GM19035 (cell line): ENCODE results near the gene RNF223.
"Not testable (repeated sequence)": the region's sequence is repeated elsewhere in the genome, so short reads cannot be mapped to it uniquely, and the experiment has no call there.

Experiments used
- ATAC-seq: cut with Tn5 transposase; IDR thresholded peaks from one replicate; pipeline ENCODE4 v1.9.1; 2021; ENCODE audit not compliant: unreplicated experiment

RNF223 gene

DNA sequence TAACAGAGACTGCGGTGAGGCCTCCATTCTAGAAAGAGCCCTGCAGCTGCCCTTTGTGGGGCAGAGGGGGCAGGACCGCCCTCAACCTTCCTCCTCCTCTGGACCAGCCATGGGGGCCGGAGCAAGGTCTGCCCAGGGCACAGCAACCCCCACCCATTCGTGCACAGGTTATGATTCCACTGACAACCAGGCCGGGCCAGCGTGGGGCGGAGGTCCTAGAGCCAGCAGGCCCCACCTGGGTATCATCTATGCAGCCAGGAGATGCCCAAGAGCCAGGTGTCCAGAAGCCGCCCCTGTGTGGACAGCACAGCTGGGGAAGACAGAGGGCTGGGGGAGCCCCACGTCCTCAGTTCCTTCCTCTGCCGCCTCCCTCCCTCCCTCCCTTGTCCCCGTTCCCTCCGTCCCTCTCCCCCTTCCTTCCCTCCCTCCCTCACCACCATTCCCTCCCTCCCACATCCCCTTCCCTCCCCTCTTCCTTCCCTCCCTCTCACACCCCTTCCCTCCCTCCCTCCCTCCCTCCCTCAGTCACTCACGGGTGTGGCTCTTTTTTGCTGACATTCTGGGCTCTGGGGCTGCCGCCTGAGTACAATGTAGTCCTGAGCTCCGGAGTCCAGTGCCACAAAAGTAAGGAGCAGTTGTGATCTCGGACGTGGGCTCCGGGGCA lies 12.3 kb downstream of the RNF223 start:
- ATAC-seq: no peak

DNA sequence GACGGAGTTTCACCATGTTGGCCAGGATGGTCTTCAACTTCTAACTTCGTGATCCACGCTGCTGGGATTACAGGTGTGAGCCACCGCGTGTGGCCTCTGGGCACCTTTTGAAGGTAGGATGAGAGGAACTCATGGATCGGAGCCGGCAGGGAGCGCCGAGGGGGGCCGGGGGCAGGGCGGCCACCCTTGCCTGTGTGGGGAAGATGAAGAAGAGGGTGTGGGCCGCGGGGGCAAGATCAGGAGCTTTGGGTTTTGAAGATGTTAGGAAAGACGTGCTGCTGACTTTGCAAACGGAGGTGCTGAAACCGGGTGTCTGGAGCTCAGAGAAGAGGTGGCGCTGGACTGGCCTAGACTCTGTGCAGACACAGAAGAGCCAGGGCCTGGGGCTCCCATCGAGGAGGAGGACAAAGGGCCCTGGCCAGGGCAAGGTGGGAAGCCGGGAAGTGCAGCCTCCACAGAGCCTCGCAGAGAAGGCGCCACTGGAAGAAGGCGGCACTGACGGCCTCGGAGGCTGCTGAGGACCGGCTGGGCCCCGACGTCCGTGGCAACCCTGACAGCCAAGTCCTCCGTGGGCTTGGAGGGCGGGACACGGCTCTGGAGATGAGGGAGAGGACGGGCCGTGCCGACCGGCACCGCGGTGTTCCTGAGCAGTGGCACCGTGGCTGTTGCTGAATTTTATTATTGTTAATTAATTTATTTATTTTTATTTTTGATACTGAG lies 13.7 kb downstream of the RNF223 start:
- no peak for ATAC-seq

DNA sequence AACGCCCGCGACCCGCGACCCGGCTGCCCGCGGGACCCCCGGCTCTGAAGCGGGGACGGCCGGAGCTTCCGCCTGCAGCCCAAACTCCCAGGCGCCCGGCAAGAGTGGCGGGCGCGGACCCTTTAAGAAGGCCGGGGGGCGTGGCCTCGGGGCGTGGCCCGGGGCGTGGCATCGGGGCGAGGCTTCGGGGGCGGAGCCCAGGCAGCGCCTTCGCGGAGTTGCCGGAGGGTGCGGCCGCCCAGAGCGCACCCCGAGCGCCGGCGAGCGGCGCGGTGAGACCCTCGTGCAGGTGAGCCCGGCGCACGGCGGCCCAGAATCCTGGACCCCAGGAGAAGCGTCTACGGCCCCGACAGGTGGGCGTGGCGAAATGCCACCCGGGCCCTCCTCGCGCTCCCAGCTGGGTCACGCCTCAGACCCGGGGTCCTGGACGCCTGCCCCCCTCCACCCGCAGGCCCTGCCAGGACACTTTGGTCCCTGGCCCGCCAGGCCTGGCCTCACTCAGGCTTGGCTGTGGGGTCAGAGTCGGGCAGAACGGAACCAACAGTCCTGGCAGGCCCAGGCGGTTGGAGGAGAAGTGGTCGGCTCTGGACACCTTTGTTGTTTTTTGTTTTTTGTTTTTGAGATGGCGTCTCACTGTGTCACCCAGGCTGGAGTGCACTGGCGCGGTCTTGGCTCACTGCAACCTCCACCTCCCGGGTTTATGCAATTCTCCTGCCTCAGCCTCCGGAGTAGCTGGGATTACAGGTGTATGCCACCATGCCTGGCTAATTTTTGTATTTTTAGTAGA lies 14.4 kb downstream of the RNF223 start:
- peak; percentile 73 for ATAC-seq

DNA sequence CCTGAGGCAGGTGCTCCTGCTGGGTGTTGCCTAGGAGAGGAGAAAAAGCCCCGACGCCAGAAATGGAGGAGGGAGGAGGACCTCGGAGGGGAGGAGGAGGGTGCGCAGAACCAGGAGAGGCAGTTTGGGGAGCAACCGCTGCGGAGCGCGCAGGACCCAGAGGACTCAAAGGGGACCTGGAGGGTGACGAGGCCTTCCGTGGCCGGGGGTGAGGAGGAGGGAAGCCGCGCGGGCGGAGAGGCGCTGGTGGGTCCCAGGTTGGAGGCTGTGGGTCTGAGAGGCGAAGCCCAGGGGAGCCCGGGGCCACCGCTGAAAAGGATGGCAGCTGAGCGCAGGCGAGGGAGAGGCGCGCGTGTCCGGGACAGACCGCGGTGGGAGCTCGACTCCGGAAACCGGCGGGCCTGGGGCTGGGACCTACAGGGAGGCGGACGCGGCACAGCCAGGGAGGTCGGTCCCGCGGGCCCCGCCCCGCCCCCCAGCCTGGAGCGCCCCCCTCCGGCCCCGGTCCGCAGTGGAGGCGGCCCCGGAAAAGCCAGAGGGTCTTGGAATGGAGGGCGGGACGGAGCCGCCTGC lies 15.1 kb downstream of the RNF223 start:
- ATAC-seq: peak; percentile 48

DNA sequence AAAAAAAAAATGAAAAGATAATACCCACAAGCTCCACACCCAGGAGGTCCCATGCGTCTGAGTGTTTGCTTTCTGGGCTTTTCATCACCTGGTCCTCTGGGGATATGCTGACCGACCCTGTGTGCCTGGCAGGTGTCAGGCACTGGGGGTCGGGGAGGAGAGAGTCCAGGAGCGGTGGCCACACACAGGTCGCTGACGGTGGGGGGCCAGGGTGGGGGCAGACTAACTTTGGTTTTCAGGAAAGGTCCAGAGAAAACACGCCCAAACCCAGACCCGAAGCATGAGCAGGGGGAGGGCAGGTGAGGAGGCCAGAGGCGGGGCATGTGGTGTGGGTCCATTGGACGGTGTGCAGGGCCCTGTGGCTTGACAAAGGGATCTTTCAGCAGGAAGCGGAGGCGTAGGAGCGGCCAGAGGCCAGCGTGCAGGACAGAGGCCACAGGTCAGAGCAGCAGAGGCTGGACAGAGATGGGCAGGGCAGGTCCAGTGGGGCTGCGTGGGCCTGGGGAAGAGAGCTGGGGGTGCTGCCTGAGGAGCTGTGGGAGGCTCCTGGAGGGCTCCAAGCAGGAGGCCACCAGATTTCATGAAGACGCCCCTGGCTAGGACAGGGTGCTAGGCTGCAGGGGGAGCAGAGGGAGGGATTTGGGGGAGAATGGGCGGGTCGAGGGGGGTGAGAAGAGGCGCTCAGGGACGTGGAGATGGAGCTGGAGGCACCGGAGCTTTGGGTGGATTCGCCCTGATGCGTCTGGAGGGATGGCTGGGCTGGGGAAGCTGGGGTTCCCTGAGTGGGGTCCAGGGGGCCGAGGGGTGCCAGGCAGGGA lies 15.8 kb downstream of the RNF223 start:
- no peak for ATAC-seq

DNA sequence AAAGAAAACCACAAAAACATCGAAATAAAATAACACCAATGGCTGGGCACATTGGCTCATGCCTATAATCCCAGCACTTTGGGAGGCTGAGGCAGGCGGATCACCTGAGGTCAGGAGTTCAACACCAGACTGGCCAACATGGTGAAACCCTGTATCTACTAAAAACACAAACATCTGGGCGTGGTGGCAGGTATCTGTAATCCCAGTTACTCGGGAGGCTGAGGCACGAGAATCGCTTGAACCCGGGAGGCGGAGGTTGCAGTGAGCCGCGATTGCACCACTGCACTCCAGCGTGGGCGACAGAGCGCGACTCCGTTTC lies 16.4 kb downstream of the RNF223 start:
- not testable (repeated sequence) for ATAC-seq

DNA sequence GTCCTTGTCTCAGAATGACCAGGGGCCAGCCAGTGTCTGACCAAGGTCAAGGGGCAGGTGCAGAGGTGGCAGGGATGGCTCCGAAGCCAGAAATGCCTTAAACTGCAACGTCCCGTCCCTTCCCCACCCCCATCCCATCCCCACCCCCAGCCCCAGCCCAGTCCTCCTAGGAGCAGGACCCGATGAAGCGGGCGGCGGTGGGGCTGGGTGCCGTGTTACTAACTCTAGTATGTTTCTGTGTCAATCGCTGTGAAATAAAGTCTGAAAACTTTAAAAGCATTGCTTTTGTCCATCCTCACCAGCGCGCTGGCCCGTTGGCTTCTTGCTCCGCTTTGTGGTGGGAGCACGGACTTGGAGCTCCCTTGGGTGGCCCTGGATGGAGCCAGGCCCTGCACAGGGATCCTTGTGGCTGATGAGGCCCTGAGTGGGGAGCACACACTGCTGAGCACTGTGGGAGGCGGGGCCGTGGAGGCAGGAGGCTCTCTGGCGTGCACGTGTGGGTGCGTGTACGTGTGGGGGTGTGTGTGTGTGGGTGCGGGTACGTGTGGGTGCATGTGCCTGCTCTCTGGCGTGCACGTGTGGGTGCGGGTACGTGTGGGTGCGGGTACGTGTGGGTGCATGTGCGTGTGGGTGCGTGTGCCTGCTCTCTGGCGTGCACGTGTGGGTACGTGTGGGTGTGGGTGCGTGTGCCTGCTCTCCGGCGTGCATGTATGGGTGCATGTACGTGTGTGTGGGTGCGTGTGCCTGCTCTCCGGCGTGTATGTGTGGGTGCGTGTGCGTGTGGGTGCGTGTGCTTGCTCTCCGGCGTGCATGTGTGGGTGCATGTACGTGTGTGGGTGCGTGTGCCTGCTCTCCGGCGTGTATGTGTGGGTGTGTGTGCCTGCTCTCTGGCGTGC lies 18.0 kb downstream of the RNF223 start:
- no peak for ATAC-seq

DNA sequence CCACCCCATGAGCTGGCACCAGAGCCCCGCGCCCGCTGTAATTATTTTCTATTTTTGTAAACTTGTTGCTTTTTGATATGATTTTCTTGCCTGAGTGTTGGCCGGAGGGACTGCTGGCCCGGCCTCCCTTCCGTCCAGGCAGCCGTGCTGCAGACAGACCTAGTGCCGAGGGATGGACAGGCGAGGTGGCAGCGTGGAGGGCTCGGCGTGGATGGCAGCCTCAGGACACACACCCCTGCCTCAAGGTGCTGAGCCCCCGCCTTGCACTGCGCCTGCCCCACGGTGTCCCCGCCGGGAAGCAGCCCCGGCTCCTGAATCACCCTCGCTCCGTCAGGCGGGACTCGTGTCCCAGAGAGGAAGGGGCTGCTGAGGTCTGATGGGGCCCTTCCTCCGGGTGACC lies 19.1 kb downstream of the RNF223 start:
- ATAC-seq: no peak

DNA sequence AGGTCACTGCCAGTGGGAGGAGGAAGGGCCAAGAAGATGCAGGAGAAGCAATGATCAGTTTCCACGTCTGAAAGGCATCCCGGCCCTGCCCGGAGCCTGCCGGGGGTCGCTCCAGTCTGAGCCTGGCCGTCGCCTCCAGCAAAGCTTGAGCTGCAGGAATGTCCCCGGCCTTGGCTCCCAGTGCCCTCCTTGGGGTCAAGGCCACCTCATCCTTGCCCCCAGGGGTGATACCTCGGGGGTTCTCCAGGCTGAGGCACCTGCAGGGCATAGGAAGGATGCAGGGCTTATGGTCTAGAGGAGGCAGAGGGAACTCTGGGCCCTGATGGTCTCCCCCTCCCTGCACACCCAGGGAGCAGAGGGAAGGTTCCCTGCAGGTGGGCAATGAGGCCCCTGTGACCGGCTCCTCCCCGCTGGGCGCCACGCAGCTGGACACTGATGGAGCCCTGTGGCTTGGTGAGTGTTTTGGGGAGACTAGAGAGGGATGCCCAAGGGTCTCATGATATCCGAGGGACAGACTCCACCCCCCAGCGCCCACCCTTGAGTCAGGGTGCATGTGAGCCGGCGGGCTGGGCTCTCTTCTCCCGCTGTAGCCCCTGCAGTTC lies 19.9 kb downstream of the RNF223 start:
- ATAC-seq: no peak

DNA sequence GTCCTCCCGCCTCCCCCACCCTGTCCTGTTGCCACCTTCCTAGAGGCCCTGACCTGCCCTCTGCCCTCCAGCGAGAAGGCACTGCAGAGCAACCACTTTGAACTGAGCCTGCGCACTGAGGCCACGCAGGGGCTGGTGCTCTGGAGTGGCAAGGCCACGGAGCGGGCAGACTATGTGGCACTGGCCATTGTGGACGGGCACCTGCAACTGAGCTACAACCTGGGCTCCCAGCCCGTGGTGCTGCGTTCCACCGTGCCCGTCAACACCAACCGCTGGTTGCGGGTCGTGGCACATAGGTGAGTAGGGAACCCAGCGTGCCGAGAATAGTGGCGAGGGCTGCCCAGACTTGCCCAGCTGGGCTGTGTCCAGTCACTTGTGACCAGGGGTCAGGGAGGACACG lies 20.4 kb downstream of the RNF223 start:
- no peak for ATAC-seq

DNA sequence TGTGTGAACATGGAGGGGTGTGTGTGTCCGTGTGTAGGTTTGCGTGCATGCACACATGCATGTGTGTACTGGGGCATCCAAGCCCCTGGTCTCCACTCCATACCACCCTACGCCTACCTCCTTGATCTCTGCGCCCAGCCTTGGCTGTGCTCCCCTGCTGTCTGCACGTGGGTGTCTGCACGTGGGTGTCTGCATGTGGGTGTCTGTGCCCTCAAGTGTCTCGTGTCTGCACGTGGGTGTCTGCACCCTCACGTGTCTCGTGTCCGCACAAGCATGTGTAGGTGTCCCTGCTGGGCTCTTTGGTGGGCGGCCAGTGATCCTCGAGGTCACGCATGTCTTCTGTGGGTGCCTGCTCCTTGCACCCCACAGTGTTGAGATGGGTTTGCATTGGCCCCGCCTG lies 21.1 kb downstream of the RNF223 start:
- ATAC-seq: no peak

DNA sequence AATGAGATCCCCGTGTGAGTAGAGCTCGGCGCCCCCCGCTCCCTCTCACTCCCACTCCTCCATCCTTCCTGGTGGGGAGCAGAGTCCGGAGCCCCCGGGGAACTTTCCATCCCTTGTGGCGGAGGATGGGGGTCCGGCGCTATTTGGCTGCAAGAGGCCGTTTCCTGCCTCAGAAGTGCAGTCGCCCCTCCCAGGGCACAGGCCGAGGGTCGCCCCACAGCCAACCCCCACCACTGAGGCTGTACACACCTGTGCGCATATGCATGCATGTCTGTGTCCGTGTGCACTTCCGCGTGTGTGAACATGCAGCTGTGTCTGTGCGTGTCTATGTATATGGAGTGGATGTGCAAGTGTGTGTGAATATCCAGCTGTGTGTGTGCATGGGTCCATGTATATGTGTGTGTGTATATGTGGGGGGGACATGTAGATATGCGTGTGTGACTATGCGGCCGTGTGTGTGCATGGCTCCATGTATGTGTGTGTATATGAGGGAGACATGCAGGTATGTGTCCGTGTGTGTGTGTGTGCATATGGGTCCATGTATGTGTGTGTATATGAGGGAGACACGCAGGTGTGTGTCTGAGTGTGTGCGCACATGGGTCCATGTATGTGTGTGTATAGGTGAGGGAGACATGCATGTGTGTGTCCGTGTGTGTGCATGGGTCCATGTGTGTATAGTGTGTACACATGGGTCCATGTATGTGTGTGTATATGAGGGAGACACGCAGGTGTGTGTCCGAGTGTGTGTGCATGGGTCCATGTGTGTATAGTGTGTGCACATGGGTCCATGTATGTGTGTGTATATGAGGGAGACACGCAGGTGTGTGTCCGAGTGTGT lies 21.9 kb downstream of the RNF223 start:
- ATAC-seq: no peak

DNA sequence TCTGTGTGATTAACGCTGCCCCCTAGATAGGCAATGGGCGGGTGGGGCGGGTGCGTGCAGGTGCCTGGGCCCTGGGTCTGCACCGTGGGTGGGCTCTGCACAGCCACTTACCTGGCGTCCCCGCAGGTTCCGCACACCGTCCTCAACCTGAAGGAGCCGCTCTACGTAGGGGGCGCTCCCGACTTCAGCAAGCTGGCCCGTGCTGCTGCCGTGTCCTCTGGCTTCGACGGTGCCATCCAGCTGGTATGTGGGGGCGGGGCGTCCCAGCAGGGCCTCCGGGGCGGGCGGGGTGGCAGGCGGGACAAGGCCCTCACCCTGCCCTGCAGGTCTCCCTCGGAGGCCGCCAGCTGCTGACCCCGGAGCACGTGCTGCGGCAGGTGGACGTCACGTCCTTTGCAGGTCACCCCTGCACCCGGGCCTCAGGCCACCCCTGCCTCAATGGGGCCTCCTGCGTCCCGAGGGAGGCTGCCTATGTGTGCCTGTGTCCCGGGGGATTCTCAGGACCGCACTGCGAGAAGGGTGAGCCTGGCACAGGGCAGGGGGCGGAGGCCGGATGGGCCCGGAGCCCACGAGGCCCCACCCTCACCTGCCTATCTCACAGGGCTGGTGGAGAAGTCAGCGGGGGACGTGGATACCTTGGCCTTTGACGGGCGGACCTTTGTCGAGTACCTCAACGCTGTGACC lies 22.8 kb downstream of the RNF223 start:
- no peak for ATAC-seq

DNA sequence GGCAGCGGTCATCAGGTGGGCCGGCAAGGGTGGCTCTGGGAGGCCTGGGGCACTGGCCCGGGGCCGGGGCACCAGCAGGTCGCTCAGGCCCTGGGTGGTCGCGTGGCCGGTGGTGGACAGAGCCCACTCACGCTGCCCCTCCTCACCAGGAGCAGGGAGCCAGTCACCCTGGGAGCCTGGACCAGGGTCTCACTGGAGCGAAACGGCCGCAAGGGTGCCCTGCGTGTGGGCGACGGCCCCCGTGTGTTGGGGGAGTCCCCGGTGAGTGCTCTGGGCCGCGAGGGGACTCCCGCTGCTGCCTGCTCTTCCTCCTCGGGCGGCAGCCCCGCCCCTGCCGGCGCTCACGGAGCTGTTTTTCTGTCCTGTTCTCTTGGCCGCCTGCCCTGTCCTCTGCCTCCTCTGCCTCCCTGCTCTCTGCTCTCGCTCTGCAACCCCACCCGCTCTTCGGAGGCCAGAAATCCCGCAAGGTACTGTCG lies 23.5 kb downstream of the RNF223 start:
- ATAC-seq: no peak

DNA sequence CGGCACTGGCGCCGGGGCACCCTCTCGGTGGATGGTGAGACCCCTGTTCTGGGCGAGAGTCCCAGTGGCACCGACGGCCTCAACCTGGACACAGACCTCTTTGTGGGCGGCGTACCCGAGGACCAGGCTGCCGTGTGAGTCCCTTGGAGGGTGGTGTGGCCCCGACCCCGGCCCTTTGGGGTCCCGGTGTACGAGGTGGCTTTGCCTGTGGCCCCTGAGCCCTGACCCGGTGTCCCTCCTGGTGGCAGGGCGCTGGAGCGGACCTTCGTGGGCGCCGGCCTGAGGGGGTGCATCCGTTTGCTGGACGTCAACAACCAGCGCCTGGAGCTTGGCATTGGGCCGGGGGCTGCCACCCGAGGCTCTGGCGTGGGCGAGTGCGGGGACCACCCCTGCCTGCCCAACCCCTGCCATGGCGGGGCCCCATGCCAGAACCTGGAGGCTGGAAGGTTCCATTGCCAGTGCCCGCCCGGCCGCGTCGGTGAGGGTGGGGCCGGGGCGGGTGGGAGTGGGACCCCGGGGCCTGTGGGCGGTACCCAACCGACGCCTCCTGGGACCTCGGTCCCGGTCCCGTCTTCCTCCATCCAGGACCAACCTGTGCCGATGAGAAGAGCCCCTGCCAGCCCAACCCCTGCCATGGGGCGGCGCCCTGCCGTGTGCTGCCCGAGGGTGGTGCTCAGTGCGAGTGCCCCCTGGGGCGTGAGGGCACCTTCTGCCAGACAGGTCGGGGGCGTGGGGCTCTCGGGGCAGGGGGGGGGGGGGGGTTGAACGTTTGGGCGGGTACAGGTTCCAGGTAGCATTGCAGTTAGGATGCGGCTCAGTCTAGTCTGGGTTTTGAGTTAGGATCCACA lies 24.6 kb downstream of the RNF223 start:
- no peak for ATAC-seq

DNA sequence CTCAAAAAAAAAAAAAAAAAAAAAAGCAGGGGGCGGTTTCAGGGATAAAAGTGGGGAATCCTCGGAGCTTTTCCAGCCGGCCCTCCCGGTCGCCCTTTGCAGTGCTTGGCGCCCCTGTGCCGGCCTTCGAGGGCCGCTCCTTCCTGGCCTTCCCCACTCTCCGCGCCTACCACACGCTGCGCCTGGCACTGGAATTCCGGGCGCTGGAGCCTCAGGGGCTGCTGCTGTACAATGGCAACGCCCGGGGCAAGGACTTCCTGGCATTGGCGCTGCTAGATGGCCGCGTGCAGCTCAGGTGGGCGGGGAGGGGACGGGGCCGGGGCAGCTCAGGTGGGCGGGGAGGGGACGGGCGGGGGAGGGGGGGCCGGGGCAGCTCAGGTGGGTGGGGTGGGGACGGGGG lies 25.3 kb downstream of the RNF223 start:
- no peak for ATAC-seq

DNA sequence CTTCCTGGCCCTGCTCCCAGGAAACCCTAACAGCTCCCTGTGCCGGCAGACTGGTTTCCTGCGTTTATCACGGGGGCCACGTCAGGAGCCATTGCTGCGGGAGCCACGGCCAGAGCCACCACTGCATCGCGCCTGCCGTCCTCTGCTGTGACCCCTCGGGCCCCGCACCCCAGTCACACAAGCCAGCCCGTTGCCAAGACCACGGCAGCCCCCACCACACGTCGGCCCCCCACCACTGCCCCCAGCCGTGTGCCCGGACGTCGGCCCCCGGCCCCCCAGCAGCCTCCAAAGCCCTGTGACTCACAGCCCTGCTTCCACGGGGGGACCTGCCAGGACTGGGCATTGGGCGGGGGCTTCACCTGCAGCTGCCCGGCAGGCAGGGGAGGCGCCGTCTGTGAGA lies 26.1 kb downstream of the RNF223 start:
- ATAC-seq: no peak
